Endothelial cell of umbilical vein (primary cell): ENCODE results near the gene CCDC32.

ENCODE experiments used
- EZH2 ChIP-seq: IDR thresholded peaks from 2 replicates; pipeline ENCODE4 v1.6.1; 2012; ENCODE audit warnings: borderline replicate concordance, low read depth, mild to moderate bottlenecking, moderate library complexity, low read length, inconsistent platforms; ENCODE audit not compliant: severe bottlenecking
- GATA2 ChIP-seq: IDR thresholded peaks from 2 replicates; pipeline ENCODE4 v1.7.0; 2011; ENCODE audit warnings: low read depth, mild to moderate bottlenecking, moderate library complexity, mixed read lengths, low read length; ENCODE audit not compliant: insufficient read length, insufficient read depth
- POLR2A ChIP-seq: IDR thresholded peaks from 2 replicates; pipeline ENCODE4 v1.6.1; 2012; ENCODE audit warnings: low read depth, mild to moderate bottlenecking, control low read depth, low read length
- TF ChIP-seq, protein P1 (sequence below), 2 donors: IDR thresholded peaks; 1 replicate in 1 of 2; 2 replicates in 1 of 2; pipeline ENCODE4 v1.5.1; 2011; ENCODE audit warnings: low read length in 2 of 2, mild to moderate bottlenecking in 2 of 2, moderate library complexity in 2 of 2, control low read depth in 1 of 2, inconsistent platforms in 1 of 2, low read depth in 1 of 2; ENCODE audit not compliant: insufficient read depth in 1 of 2; ENCODE audit errors: extremely low read depth in 1 of 2

DNA sequence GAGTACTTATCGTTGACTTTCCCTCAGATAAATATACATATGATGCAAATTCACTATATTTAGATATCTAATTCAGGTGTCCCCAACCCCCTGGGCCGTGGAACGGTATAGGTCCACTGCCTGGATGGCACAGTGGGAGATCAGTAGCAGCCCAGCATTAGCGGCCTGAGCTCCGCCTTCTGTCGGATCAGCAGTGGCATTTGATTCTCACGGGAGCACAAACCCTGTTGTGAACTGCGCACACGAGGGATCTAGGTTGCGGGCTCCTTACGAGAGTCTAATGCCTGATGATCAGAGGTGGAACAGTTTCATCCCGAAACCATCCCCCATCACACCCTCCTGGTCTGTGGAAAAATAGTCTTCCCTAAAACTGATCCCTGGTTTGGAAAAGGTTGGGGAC lies 36.1 kb upstream of the CCDC32 start:
- TF ChIP-seq POLR2A, result no peak
- TF ChIP-seq, protein P1, sequence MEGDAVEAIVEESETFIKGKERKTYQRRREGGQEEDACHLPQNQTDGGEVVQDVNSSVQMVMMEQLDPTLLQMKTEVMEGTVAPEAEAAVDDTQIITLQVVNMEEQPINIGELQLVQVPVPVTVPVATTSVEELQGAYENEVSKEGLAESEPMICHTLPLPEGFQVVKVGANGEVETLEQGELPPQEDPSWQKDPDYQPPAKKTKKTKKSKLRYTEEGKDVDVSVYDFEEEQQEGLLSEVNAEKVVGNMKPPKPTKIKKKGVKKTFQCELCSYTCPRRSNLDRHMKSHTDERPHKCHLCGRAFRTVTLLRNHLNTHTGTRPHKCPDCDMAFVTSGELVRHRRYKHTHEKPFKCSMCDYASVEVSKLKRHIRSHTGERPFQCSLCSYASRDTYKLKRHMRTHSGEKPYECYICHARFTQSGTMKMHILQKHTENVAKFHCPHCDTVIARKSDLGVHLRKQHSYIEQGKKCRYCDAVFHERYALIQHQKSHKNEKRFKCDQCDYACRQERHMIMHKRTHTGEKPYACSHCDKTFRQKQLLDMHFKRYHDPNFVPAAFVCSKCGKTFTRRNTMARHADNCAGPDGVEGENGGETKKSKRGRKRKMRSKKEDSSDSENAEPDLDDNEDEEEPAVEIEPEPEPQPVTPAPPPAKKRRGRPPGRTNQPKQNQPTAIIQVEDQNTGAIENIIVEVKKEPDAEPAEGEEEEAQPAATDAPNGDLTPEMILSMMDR (IDR thresholded peaks at IDR 0.05; ENCODE audit: extremely low read depth in 1 of 2, insufficient read depth in 1 of 2, low read depth in 1 of 2, low read length in 2 of 2), result no peak
- no peak for TF ChIP-seq EZH2
- TF ChIP-seq GATA2, result no peak
